Kidney (tissue), 14 donors: ENCODE results near the gene TMEM45A. TPM values are rescaled to one million over a fixed set of nuclear protein-coding genes. Genes with fewer than 3 reads are reported as not detected.

Source experiments
- DNase-seq, 5 donors: peaks; one replicate each; pipeline ENCODE4 v3.0.0-alpha.2; 2013 to 2020
- FAIRE-seq: peaks from 2 replicates; lab custom pipeline; 2012; peaks lifted over from hg19 to GRCh38; lab: Jason Lieb, UNC
- H3K27ac ChIP-seq, 2 donors: one replicate each; pipeline ENCODE4 v1.7.0; 2013; ENCODE audit warnings: low read depth in 2 of 2, low read length in 2 of 2, inconsistent platforms in 1 of 2
- H3K27me3 ChIP-seq: one replicate; pipeline ENCODE4 v1.7.1; 2013; ENCODE audit warnings: low read length, inconsistent platforms; ENCODE audit not compliant: control insufficient read depth, insufficient read depth
- H3K36me3 ChIP-seq, 3 donors: one replicate each; pipeline versions ENCODE4 v1.7.0 to v1.7.1; 2013; ENCODE audit warnings: low read length in 3 of 3, control low read depth in 1 of 3, inconsistent platforms in 1 of 3; ENCODE audit not compliant: insufficient read depth in 3 of 3, control insufficient read depth in 2 of 3
- H3K4me1 ChIP-seq, 3 donors: one replicate each; pipeline versions ENCODE4 v1.7.0 to v1.7.1; 2013; ENCODE audit warnings: low read length in 3 of 3, inconsistent platforms in 1 of 3, low read depth in 1 of 3; ENCODE audit not compliant: control insufficient read depth in 2 of 3, insufficient read depth in 2 of 3
- H3K4me3 ChIP-seq, 3 donors: one replicate each; pipeline versions ENCODE4 v1.7.0 to v1.8.1; 2013; ENCODE audit warnings: low read length in 3 of 3, control low read depth in 1 of 3, inconsistent platforms in 1 of 3
- H3K9ac ChIP-seq, 3 donors: one replicate each; pipeline versions ENCODE4 v1.7.0 to v1.7.1; 2013; ENCODE audit warnings: low read length in 3 of 3, control low read depth in 1 of 3, inconsistent platforms in 1 of 3
- H3K9me3 ChIP-seq, 3 donors: one replicate each; pipeline versions ENCODE4 v1.7.0 to v1.7.1; 2013; ENCODE audit warnings: low read length in 3 of 3, control low read depth in 1 of 3, inconsistent platforms in 1 of 3; ENCODE audit not compliant: control insufficient read depth in 2 of 3, insufficient read depth in 1 of 3
- CTCF ChIP-seq: IDR thresholded peaks from 3 replicates; pipeline ENCODE4 v1.5.1; 2012; ENCODE audit warnings: mild to moderate bottlenecking, moderate library complexity, borderline replicate concordance; ENCODE audit not compliant: insufficient read depth; ENCODE audit errors: extremely low read depth
- intact Hi-C: fragments of 100-400 bp; cut with DNase I; formaldehyde crosslinking; loops from one replicate; pipeline ENCODE4 v1.11.1; 2022
- polyA plus RNA-seq: library from polyadenylated mRNA; stranded (reverse); fragments of 350-450 nt; fragmentation: Illumina TruSeq; extraction: RNeasy Lipid Tissue Mini Kit (QIAGEN cat#74804); gene quantifications from one replicate; pipeline ENCODE4 v1.2.3, GENCODE V29; 2014; ENCODE audit warnings: low read depth, low replicate concordance; ENCODE audit not compliant: insufficient read depth
- total RNA-seq: library from RNA; stranded (reverse); fragmentation: NEBNext Ultra II Directional; extraction: Animal tissue kit (Norgen Biotek cat#: 25700); gene quantifications from one replicate; pipeline ENCODE4 v1.2.1, GENCODE V29; 2021
- donor health status: control.
- donor health status: control.
- donor health status: control.
- donor health status: control.
- donor health status: control.
- donor health status: DM: yes; HTN: yes; CAD: no.
- donor health status: Normal renal cell carcinoma (clear cell type).

The TMEM45A gene
- total and polyA plus RNA-seq, 2 donors from 2014 or later = 3.4 to 4.6 TPM

GRCh38 chr3:100489118-100489517 is 3.3 kb upstream of the TMEM45A start:
- intact Hi-C loops = no loop called here
- FAIRE-seq = no peak
- Histone ChIP-seq H3K36me3 (no peaks in the 10 kb centered on the region), H3K9me3 (no peaks in the 10 kb centered on the region), H3K27me3 (no peaks in the 10 kb centered on the region), H3K4me3 (no peak overlapping the region), H3K4me1 (no peaks in the 10 kb centered on the region), H3K27ac (no peak overlapping the region), H3K9ac (no peak overlapping the region)
- TF ChIP-seq CTCF = no peak
- no peak for DNase-seq

GRCh38 chr3:100496711-100497261 is 4.4 kb downstream of the TMEM45A start:
- no peak for FAIRE-seq
- intact Hi-C loops = no loop called here

GRCh38 chr3:100499651-100500050 is 7.2 kb downstream of the TMEM45A start:
- no peak overlapping the region for H3K9ac ChIP-seq
- H3K4me1 ChIP-seq = no peaks in the 10 kb centered on the region
- no peak overlapping the region for H3K27ac ChIP-seq
- no peak for TF ChIP-seq CTCF
- intact Hi-C loops = no loop called here
- DNase-seq (no peak), FAIRE-seq (no peak)
- no peaks in the 10 kb centered on the region for H3K9me3 ChIP-seq
- no peaks in the 10 kb centered on the region for H3K36me3 ChIP-seq
- H3K4me3 ChIP-seq = no peak overlapping the region
- H3K27me3 ChIP-seq = no peaks in the 10 kb centered on the region

More at GRCh38 chr3:100496711-100497261, 4.4 kb downstream of the TMEM45A start:
- H3K27ac ChIP-seq = no peak overlapping the region
- no peak overlapping the region for H3K4me3 ChIP-seq
- no peak for TF ChIP-seq CTCF
- H3K4me1 ChIP-seq = no peaks in the 10 kb centered on the region
- no peaks in the 10 kb centered on the region for H3K27me3 ChIP-seq
- no peak overlapping the region for H3K9ac ChIP-seq
- no peaks in the 10 kb centered on the region for H3K9me3 ChIP-seq
- H3K36me3 ChIP-seq = no peaks in the 10 kb centered on the region
- DNase-seq = no peak
